A673 (cell line): ENCODE data around the gene FERMT3. TPM values are rescaled to one million over a fixed set of nuclear protein-coding genes. Genes with fewer than 3 reads are reported as not detected.

Experiments
- BruUV-seq: library from RNA; stranded (reverse); fragments of 400-500 nt; replicated peaks from 2 replicates; lab custom pipeline; 2021; lab: Mats Ljungman, UMichigan
- CTCF ChIA-PET: fragments of 300-600 bp; sonication (Branson Sonifier 250); formaldehyde crosslinking; loops from one replicate; lab custom pipeline; 2022; ENCODE audit warnings: antibody characterized with exemption; lab: Charles Lee
- POLR2A ChIA-PET: fragments of 300-600 bp; sonication (Branson Sonifier 250); formaldehyde crosslinking; loops from one replicate; lab custom pipeline; 2022; ENCODE audit warnings: antibody characterized with exemption; ENCODE audit not compliant: low non-redundant PET; lab: Charles Lee
- DNase-seq: peaks from one replicate; pipeline ENCODE4 v3.0.0-alpha.2; 2015; ENCODE audit warnings: low spot score
- H3K27ac ChIP-seq: fragments of 200-600 bp; sonication (generic); 2 replicates; pipeline ENCODE4 v1.5.1; 2016; ENCODE audit warnings: mixed run types, low read depth, mild to moderate bottlenecking, mixed read lengths, antibody characterized with exemption, low read length; ENCODE audit not compliant: poor library complexity, severe bottlenecking
- H3K27me3 ChIP-seq: fragments of 200-600 bp; sonication (generic); replicated peaks from 2 replicates; pipeline ENCODE4 v1.6.1; 2017; ENCODE audit warnings: mixed run types, low read depth, mild to moderate bottlenecking, mixed read lengths, antibody characterized with exemption, low read length; ENCODE audit not compliant: insufficient read depth, poor library complexity
- H3K36me3 ChIP-seq: fragments of 200-600 bp; sonication (generic); 2 replicates; pipeline ENCODE4 v1.6.1; 2016; ENCODE audit warnings: mixed run types, mild to moderate bottlenecking, mixed read lengths, antibody characterized with exemption, low read length; ENCODE audit not compliant: insufficient read depth, poor library complexity, severe bottlenecking
- H3K4me1 ChIP-seq: fragments of 200-600 bp; sonication (generic); 2 replicates; pipeline ENCODE4 v1.6.1; 2017; ENCODE audit warnings: mixed run types, mild to moderate bottlenecking, mixed read lengths, antibody characterized with exemption, low read length; ENCODE audit not compliant: insufficient read depth, poor library complexity, severe bottlenecking
- H3K4me3 ChIP-seq: fragments of 200-600 bp; sonication (generic); 2 replicates; pipeline ENCODE4 v1.5.1; 2016; ENCODE audit warnings: low read depth, mixed run types, mild to moderate bottlenecking, mixed read lengths, low read length; ENCODE audit not compliant: poor library complexity, severe bottlenecking
- H3K9me3 ChIP-seq: fragments of 200-600 bp; sonication (generic); 2 replicates; pipeline ENCODE4 v1.6.1; 2016; ENCODE audit warnings: mixed run types, low read depth, mild to moderate bottlenecking, mixed read lengths, antibody characterized with exemption, low read length; ENCODE audit not compliant: poor library complexity, severe bottlenecking
- CTCF ChIP-seq: fragments of 300-800, 200-600 bp; sonication (generic); conservative IDR thresholded peaks from 2 replicates; pipeline ENCODE4 v1.5.1; 2017; ENCODE audit warnings: low read depth, mild to moderate bottlenecking, antibody characterized with exemption, low read length, moderate library complexity, mixed read lengths
- EZH2 ChIP-seq: fragments of 200-600 bp; sonication (generic); IDR thresholded peaks from 2 replicates; pipeline ENCODE4 v1.6.1; 2017; ENCODE audit warnings: borderline replicate concordance, low read depth, mild to moderate bottlenecking, mixed read lengths, antibody characterized with exemption, low read length; ENCODE audit not compliant: poor library complexity, severe bottlenecking
- intact Hi-C: fragments of 100-400 bp; cut with micrococcal nuclease; formaldehyde crosslinking; loops from one replicate; pipeline ENCODE4 v1.10.0; 2022; ENCODE audit not compliant: unreplicated experiment
- total RNA-seq: library from RNA; stranded (reverse); gene quantifications from 2 replicates; pipeline ENCODE4 v1.2.3, GENCODE V29; 2021

Gene FERMT3
- total RNA-seq, 1 experiment from 2014 or later: 99.3 TPM

GRCh38 chr11:64185693-64186491 lies 20.6 kb upstream of the FERMT3 start, which contains the start of gene STIP1:
Gene STIP1 (plus strand): TSS chr11:64186171. CDS start chr11:64186262, 91 bp downstream.
- CTCF ChIA-PET: interaction anchor here (0.6 to 1.3 kb wide), 5 partner anchors 18 to 380 kb away, joined by 3 to 6 read pairs (median 3); partner anchors contain the start of gene PRDX5

GRCh38 chr11:64186492-64187165 lies 19.9 kb upstream of the FERMT3 start:
- DNase-seq: peak; percentile 45
- Histone ChIP-seq H3K9me3 (no peaks in the 10 kb centered on the region), H3K4me3 (no peak overlapping the region), H3K36me3 (peaks cover 23% of the 10 kb centered on the region), H3K27ac (no peak overlapping the region), H3K4me1 (peaks cover 15% of the 10 kb centered on the region), H3K27me3 (no peaks in the 10 kb centered on the region)
- POLR2A ChIA-PET: interaction anchor here (1.1 to 1.5 kb wide), 3 partner anchors 19 to 131 kb away, joined by 3 to 6 read pairs (median 5); partner anchors contain the start of genes FERMT3 and PRDX5
- TF ChIP-seq EZH2 (no peak), CTCF (no peak)
- no TSS peak for BruUV-seq
- CTCF ChIA-PET: interaction anchor here (0.6 to 1.0 kb wide), 3 partner anchors 18 to 446 kb away, joined by 3 to 6 read pairs (median 3); no protein-coding TSS in a partner anchor
- intact Hi-C loops: loop anchor here (5.0 kb wide), 1 partner anchor 116 kb away; the partner anchor contains the start of gene CATSPERZ

More at GRCh38 chr11:64185693-64186491, 20.6 kb upstream of the FERMT3 start, which contains the start of gene STIP1:
- Histone ChIP-seq H3K27me3 (no peaks in the 10 kb centered on the region), H3K4me3 (peak within 1 kb of the TSS; percentile 72), H3K4me1 (peaks cover 22% of the 10 kb centered on the region), H3K9me3 (no peaks in the 10 kb centered on the region), H3K36me3 (peaks cover 21% of the 10 kb centered on the region), H3K27ac (peak within 1 kb of the TSS; percentile 87)
- DNase-seq: peak; percentile 100
- POLR2A ChIA-PET: interaction anchor here (0.6 to 1.5 kb wide), 7 partner anchors 16 to 445 kb away, joined by 3 to 6 read pairs (median 3); partner anchors contain the start of genes FERMT3 and PRDX5
- BruUV-seq: no TSS peak
- TF ChIP-seq CTCF (peak; percentile 54), EZH2 (no peak)
- intact Hi-C loops: loop anchor here (5.0 kb wide), 1 partner anchor 116 kb away; the partner anchor contains the start of gene CATSPERZ

GRCh38 chr11:64192434-64192833 lies 14.1 kb upstream of the FERMT3 start:
- no TSS peak for BruUV-seq
- no peak for DNase-seq

More at GRCh38 chr11:64192434-64192833, 14.1 kb upstream of the FERMT3 start:
- Histone ChIP-seq H3K36me3 (peaks cover 76% of the 10 kb centered on the region), H3K4me1 (peaks cover 6% of the 10 kb centered on the region), H3K9me3 (no peaks in the 10 kb centered on the region), H3K27me3 (no peaks in the 10 kb centered on the region), H3K4me3 (no peak overlapping the region), H3K27ac (no peak overlapping the region)
- TF ChIP-seq EZH2 (no peak), CTCF (no peak)
- intact Hi-C loops: no loop called here
- CTCF ChIA-PET: no interaction called here
- POLR2A ChIA-PET: interaction anchor here (0.9 kb wide), 1 partner anchor 11 kb away, joined by 3 read pairs; no protein-coding TSS in a partner anchor
